Esophagus squamous epithelium (tissue), 4 donors: ENCODE results near the gene NTN3.

Experiments
- CTCF ChIP-seq, 6 experiments: fragments of 450-650 bp in 4 of 6; fragments of 200-600 bp in 2 of 6; sonication (generic) in 2 of 6; IDR thresholded peaks; one replicate each; pipeline ENCODE4 v1.5.1; 2016 to 2019; ENCODE audit warnings: antibody characterized with exemption in 6 of 6, mild to moderate bottlenecking in 4 of 6, moderate library complexity in 4 of 6
- POLR2A ChIP-seq, 4 donors: fragments of 450-650 bp; IDR thresholded peaks; one replicate each; pipeline ENCODE4 v1.6.1; 2017; ENCODE audit warnings: antibody characterized with exemption in 4 of 4, mild to moderate bottlenecking in 4 of 4, moderate library complexity in 3 of 4

GRCh38 chr16:2497695-2498484 is 26.8 kb downstream of the NTN3 start:
- TF ChIP-seq CTCF (IDR thresholded peaks at IDR 0.05) (no peak), POLR2A (IDR thresholded peaks at IDR 0.05) (no peak)
